ENCODE results near the gene PTGDR.

GRCh38 chr14:52277552-52277951 lies 10.1 kb downstream of the PTGDR start:
- TF ChIP-seq RAD21 (IDR thresholded peaks at IDR 0.05; ENCODE audit: low read depth): no peak
- no peak for TF ChIP-seq YY1 (IDR thresholded peaks at IDR 0.05; ENCODE audit: low read depth)
- no peak for TF ChIP-seq ZBTB7A (IDR thresholded peaks at IDR 0.05; ENCODE audit: low read depth)
- TF ChIP-seq MAX (IDR thresholded peaks at IDR 0.05): no peak
- no peak for TF ChIP-seq USF1 (IDR thresholded peaks at IDR 0.05)
- no peak for TF ChIP-seq REST (IDR thresholded peaks at IDR 0.05; ENCODE audit: low read depth)
- TF ChIP-seq TAF1 (IDR thresholded peaks at IDR 0.05; ENCODE audit: low read depth): no peak
- no peak for TF ChIP-seq FOXM1 (IDR thresholded peaks at IDR 0.05; ENCODE audit: borderline replicate concordance, low read depth)
- no peak for TF ChIP-seq TCF12 (IDR thresholded peaks at IDR 0.05; ENCODE audit: low read depth)
- TF ChIP-seq EP300 (IDR thresholded peaks at IDR 0.05; ENCODE audit: borderline replicate concordance): no peak

All from Ishikawa (cell line).